ENCODE results near the gene LRBA.

GRCh38 chr4:150280975-150281374 lies 734.1 kb downstream of the LRBA start:
- TF ChIP-seq POLR2A (IDR thresholded peaks at IDR 0.05) (no peak), CTCF (IDR thresholded peaks at IDR 0.05) (no peak)

Data from ovary (tissue), 3 donors.